Endothelial cell of umbilical vein (primary cell): ENCODE results near the gene NDUFV1. TPM values are rescaled to one million over a fixed set of nuclear protein-coding genes. Genes with fewer than 3 reads are reported as not detected.

Experiments
- BruUV-seq: library from RNA; stranded (reverse); fragments of 400-500 nt; replicated peaks from 2 replicates; lab custom pipeline; 2021; lab: Mats Ljungman, UMichigan
- CTCF ChIA-PET: fragments of 300-600, 350-600 bp; sonication (Branson Sonifier 250); formaldehyde crosslinking; loops from one replicate; lab custom pipeline; 2021; ENCODE audit warnings: antibody characterized with exemption, inconsistent platforms; lab: Charles Lee
- POLR2A ChIA-PET: fragments of 300-600, 350-600 bp; sonication (Branson Sonifier 250); formaldehyde crosslinking; loops from one replicate; lab custom pipeline; 2021; ENCODE audit warnings: antibody characterized with exemption, inconsistent platforms; lab: Charles Lee
- DNase-seq: peaks from one replicate; pipeline ENCODE4 v3.0.0-alpha.2; 2011; ENCODE audit warnings: low read depth, low spot score
- FAIRE-seq: peaks from 2 replicates; lab custom pipeline; 2011; peaks lifted over from hg19 to GRCh38; lab: Jason Lieb, UNC
- H2AFZ ChIP-seq: 2 replicates; pipeline ENCODE4 v1.6.0; 2012; ENCODE audit warnings: low read depth, low read length, control low read depth, inconsistent platforms
- H3K27ac ChIP-seq: 2 replicates; pipeline ENCODE4 v1.5.1; 2011; ENCODE audit warnings: low read depth, mild to moderate bottlenecking, control low read depth, low read length, moderate library complexity; ENCODE audit not compliant: insufficient read depth
- H3K27me3 ChIP-seq, 2 experiments: 2 replicates each; pipeline versions ENCODE4 v1.6.0 to v1.6.1; 2011; ENCODE audit warnings: low read length in 2 of 2, mixed read lengths in 1 of 2; ENCODE audit not compliant: control insufficient read depth in 2 of 2, insufficient read depth in 2 of 2
- H3K36me3 ChIP-seq, 2 experiments: 2 replicates in 1 of 2; 3 replicates in 1 of 2; pipeline ENCODE4 v1.5.1; 2011; ENCODE audit warnings: low read length in 2 of 2, mild to moderate bottlenecking in 1 of 2, moderate library complexity in 1 of 2; ENCODE audit not compliant: control insufficient read depth in 2 of 2, insufficient read depth in 2 of 2; ENCODE audit errors: extremely low read depth in 1 of 2
- H3K4me1 ChIP-seq: 3 replicates; pipeline ENCODE4 v1.5.1; 2011; ENCODE audit warnings: mild to moderate bottlenecking, low read length; ENCODE audit not compliant: control insufficient read depth, insufficient read depth; ENCODE audit errors: extremely low read depth
- H3K4me2 ChIP-seq: 2 replicates; pipeline ENCODE4 v1.6.1; 2011; ENCODE audit warnings: low read length, control low read depth, mixed read lengths; ENCODE audit not compliant: insufficient read depth
- H3K4me3 ChIP-seq, 3 experiments: fragments of 200-600 bp in 1 of 3; sonication (generic), shearing (Covaris generic) in 1 of 3; replicated peaks in 1 of 3; 2 replicates each; pipeline ENCODE4 v1.5.1; 2011 to 2016; ENCODE audit warnings: control low read depth in 3 of 3, low read length in 3 of 3, mild to moderate bottlenecking in 2 of 3, inconsistent platforms in 1 of 3, low read depth in 1 of 3, moderate library complexity in 1 of 3; ENCODE audit not compliant: insufficient read depth in 1 of 3
- H3K79me2 ChIP-seq: 2 replicates; pipeline ENCODE4 v1.6.0; 2012; ENCODE audit warnings: low read length, inconsistent platforms; ENCODE audit not compliant: control insufficient read depth, insufficient read depth
- H3K9ac ChIP-seq: replicated peaks from 2 replicates; pipeline ENCODE3; 2011; ENCODE audit warnings: low read length, control low read depth; ENCODE audit not compliant: insufficient read depth; ENCODE audit errors: extremely low read depth
- H3K9me1 ChIP-seq: replicated peaks from 3 replicates; pipeline ENCODE4 v1.6.0; 2011; ENCODE audit warnings: mild to moderate bottlenecking, low read length; ENCODE audit not compliant: control insufficient read depth, insufficient read depth; ENCODE audit errors: extremely low read depth
- H3K9me3 ChIP-seq: replicated peaks from 2 replicates; pipeline ENCODE4 v1.5.1; 2012; ENCODE audit warnings: low read length, inconsistent platforms; ENCODE audit not compliant: control insufficient read depth, insufficient read depth
- H4K20me1 ChIP-seq: replicated peaks from 2 replicates; pipeline ENCODE3; 2011; ENCODE audit warnings: mild to moderate bottlenecking, low read length; ENCODE audit not compliant: control insufficient read depth, insufficient read depth; ENCODE audit errors: extremely low read depth
- EZH2 ChIP-seq: IDR thresholded peaks from 2 replicates; pipeline ENCODE4 v1.6.1; 2012; ENCODE audit warnings: borderline replicate concordance, low read depth, mild to moderate bottlenecking, moderate library complexity, low read length, inconsistent platforms; ENCODE audit not compliant: severe bottlenecking
- FOS ChIP-seq: IDR thresholded peaks from 2 replicates; pipeline ENCODE4 v1.6.1; 2011; ENCODE audit warnings: mild to moderate bottlenecking, low read length, moderate library complexity, borderline replicate concordance; ENCODE audit not compliant: insufficient read depth
- GATA2 ChIP-seq: IDR thresholded peaks from 2 replicates; pipeline ENCODE4 v1.7.0; 2011; ENCODE audit warnings: low read depth, mild to moderate bottlenecking, moderate library complexity, mixed read lengths, low read length; ENCODE audit not compliant: insufficient read length, insufficient read depth
- JUN ChIP-seq: IDR thresholded peaks from 2 replicates; pipeline ENCODE4 v1.6.1; 2011; ENCODE audit warnings: borderline replicate concordance, low read depth; ENCODE audit not compliant: insufficient read length, insufficient read depth
- MAX ChIP-seq: IDR thresholded peaks from 2 replicates; pipeline ENCODE4 v1.6.1; 2011; ENCODE audit not compliant: insufficient read depth, insufficient read length
- POLR2A ChIP-seq: IDR thresholded peaks from 2 replicates; pipeline ENCODE4 v1.6.1; 2012; ENCODE audit warnings: low read depth, mild to moderate bottlenecking, control low read depth, low read length
- POLR2AphosphoS5 ChIP-seq: IDR thresholded peaks from 2 replicates; pipeline ENCODE4 v1.6.1; 2012; ENCODE audit warnings: low read depth, mild to moderate bottlenecking, control low read depth, low read length, moderate library complexity; ENCODE audit not compliant: insufficient read depth
- dilution Hi-C: fragments of 300-500 bp; cut with MboI; formaldehyde crosslinking; loops from one replicate; pipeline ENCODE4 v1.15.0; 2019; ENCODE audit warnings: low sequenced_read_pairs; ENCODE audit not compliant: extremely low pct_ligation_motif_present
- intact Hi-C: fragments of 100-400 bp; cut with micrococcal nuclease; formaldehyde crosslinking; loops from one replicate; pipeline ENCODE4 v1.10.0; 2022
- polyA plus RNA-seq, 4 experiments: library from polyadenylated mRNA; depleted of rRNA in 3 of 4; stranded (reverse) in 3 of 4; unstranded in 1 of 4; fragments of >200 nt; gene quantifications; 2 replicates each; pipeline versions ENCODE4 v1.2.1 to v1.2.3, GENCODE V29; 2011 to 2012; ENCODE audit warnings: missing spikeins in 1 of 4
- total RNA-seq: library from RNA; stranded (reverse); gene quantifications from 2 replicates; pipeline ENCODE4 v1.2.3, GENCODE V29; 2021

NDUFV1 gene
- total and polyA plus RNA-seq, 2 donors (not counting 3 experiments of a cell fraction or from before 2014, with no cell fraction given), result 191 to 203 TPM

GRCh38 chr11:67644472-67645418, 38.0 kb downstream of the NDUFV1 start:
- Histone ChIP-seq H3K27me3 (no peaks in the 10 kb centered on the region), H3K9me1 (no peaks in the 10 kb centered on the region), H3K9me3 (no peaks in the 10 kb centered on the region), H3K79me2 (no peaks in the 10 kb centered on the region), H4K20me1 (no peaks in the 10 kb centered on the region), H3K9ac (no peak overlapping the region), H3K36me3 (no peaks in the 10 kb centered on the region), H3K27ac (no peak overlapping the region), H3K4me3 (no peak overlapping the region), H3K4me1 (no peaks in the 10 kb centered on the region), H3K4me2 (no peak overlapping the region), H2AFZ (no peak overlapping the region)
- FAIRE-seq (no peak), DNase-seq (no peak)
- intact Hi-C loops, result no loop called here
- TF ChIP-seq EZH2 (no peak), POLR2AphosphoS5 (no peak)
- dilution Hi-C loops, result no loop called here
- ChIA-PET POLR2A (no interaction called here), CTCF (interaction anchor here (0.8 to 1.8 kb wide), 5 partner anchors 8 to 31 kb away, joined by 3 to 8 read pairs (median 4); partner anchors contain the start of gene NUDT8)
- BruUV-seq, result no TSS peak

- ChIA-PET CTCF (interaction anchor here (1.4 to 1.8 kb wide), 4 partner anchors 9 to 32 kb away, joined by 3 to 8 read pairs (median 6); partner anchors contain the start of gene NUDT8), POLR2A (no interaction called here)
- H4K20me1 ChIP-seq, result no peaks in the 10 kb centered on the region
- H3K9me3 ChIP-seq, result no peaks in the 10 kb centered on the region
- dilution Hi-C loops, result no loop called here
- no TSS peak for BruUV-seq
- no peak overlapping the region for H2AFZ ChIP-seq
- no peak overlapping the region for H3K9ac ChIP-seq
- H3K79me2 ChIP-seq, result no peaks in the 10 kb centered on the region
- H3K4me2 ChIP-seq, result no peak overlapping the region
- H3K4me3 ChIP-seq, result no peak overlapping the region
- no peaks in the 10 kb centered on the region for H3K27me3 ChIP-seq
- H3K9me1 ChIP-seq, result no peaks in the 10 kb centered on the region
- TF ChIP-seq JUN (no peak), GATA2 (no peak), FOS (no peak), MAX (no peak), POLR2A (no peak)
- no peaks in the 10 kb centered on the region for H3K36me3 ChIP-seq
- no peak overlapping the region for H3K27ac ChIP-seq
- no peaks in the 10 kb centered on the region for H3K4me1 ChIP-seq
- DNase-seq (no peak), FAIRE-seq (no peak)
- intact Hi-C loops, result no loop called here
Measured at GRCh38 chr11:67645521-67646461, 39.1 kb downstream of the NDUFV1 start.
